Stimulated activated CD8-positive, alpha-beta memory T cell treated with anti-CD3 and anti-CD28 coated beads, Interleukin-15, amount 100 ng/mL, for 4 hours (primary cell): ENCODE measurements around the gene ADAMTSL3.
"Not testable (repeated sequence)": the region's sequence is repeated elsewhere in the genome, so short reads cannot be mapped to it uniquely, and the experiment has no call there.

Source experiments
- DNase-seq, 2 donors: peaks; one replicate each; pipeline ENCODE4 v3.0.0-alpha.2; 2020; ENCODE audit warnings: low read depth in 2 of 2

The ADAMTSL3 gene

DNA sequence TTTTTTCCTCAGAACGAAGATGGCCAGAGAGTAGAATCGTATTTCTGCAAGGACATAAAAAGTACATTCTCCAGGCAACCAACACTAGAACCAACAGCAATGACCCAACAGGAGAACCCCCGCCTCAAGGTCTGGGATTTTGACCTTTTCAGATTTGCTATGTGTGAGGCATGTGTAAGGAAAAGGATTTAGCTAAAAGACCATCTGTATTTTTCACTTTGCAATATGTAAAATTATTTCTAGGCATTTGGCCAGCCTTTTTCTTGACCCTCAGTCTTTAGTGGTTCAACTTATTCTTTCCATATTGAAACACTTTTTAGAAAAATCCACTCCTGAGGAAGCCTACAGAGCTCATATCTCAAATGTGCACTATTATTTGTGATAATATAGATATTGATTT, 362.4 kb downstream of the ADAMTSL3 start:
- no peak for DNase-seq

DNA sequence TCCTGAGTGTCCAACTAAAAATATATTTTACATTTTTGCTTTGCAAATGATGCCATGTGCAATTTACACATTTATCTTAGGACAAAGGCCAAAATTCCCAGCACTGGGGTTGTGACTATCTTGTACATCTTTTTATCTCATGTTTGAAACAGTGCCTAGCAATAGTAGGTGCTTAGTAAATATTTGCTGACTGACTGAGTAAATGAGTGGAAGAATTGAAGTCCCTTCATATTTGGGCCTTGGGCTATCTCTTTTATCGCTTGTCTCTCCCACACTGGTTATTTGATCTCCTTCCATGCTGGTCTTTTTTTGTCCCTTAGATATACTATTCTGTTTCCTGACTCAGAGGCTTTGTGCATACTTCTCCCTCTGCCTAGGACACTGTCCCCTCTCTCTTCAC, 368.6 kb downstream of the ADAMTSL3 start:
- no peak for DNase-seq

DNA sequence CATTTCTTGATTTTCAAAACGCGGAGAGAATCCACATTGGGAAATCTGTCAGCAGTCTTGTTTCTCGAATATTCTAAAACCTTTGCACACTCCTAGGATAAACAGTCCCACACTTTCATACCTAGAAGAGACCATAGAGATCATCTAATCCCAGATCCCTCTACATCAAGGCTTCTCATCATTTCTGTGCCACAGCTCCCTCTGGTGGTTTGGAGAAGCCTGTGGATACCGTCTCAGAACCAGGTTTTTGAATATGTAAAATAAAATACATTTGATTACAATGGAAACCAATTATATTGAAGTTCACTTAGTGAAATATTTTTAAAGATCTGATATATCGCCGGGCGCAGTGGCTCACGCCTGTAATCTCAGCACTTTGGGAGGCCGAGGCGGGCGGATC, 369.7 kb downstream of the ADAMTSL3 start:
- DNase-seq: no peak

DNA sequence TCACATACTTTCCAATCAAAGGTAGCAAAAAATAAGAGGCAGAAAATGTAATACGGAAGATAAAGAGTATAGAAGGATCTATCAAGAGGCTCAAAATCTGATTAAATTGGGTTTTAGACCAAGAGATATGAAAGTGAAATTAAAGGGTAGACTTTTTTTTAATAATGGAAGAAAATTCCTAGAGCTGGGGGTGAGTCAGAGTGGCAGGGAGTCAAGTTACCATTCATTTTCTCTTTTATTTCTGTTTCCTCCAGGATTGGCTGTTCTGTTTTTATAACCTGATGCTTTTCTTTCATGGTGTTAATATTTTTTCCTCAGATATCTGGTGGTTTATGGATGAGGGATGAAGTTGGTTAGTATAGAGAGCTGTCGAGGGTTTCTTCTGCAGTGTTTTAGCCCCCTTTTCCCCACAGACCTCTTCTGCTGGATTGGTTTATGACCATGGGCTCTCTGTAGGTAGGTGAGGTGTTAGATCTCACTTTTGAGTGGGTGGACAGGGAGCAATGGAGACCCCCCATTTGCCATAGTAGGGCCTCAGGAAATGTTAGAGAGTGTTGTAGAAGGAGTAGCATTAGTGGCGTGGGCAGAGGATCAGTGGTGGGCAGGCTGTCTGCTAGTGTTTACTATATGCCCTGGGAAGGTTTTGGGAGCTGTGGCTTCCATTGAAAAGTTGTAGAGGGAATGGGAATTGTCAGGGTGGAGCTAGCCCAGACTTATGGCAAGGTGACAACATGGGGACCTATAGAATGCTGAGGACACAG, 380.1 kb downstream of the ADAMTSL3 start:
- DNase-seq: no peak

DNA sequence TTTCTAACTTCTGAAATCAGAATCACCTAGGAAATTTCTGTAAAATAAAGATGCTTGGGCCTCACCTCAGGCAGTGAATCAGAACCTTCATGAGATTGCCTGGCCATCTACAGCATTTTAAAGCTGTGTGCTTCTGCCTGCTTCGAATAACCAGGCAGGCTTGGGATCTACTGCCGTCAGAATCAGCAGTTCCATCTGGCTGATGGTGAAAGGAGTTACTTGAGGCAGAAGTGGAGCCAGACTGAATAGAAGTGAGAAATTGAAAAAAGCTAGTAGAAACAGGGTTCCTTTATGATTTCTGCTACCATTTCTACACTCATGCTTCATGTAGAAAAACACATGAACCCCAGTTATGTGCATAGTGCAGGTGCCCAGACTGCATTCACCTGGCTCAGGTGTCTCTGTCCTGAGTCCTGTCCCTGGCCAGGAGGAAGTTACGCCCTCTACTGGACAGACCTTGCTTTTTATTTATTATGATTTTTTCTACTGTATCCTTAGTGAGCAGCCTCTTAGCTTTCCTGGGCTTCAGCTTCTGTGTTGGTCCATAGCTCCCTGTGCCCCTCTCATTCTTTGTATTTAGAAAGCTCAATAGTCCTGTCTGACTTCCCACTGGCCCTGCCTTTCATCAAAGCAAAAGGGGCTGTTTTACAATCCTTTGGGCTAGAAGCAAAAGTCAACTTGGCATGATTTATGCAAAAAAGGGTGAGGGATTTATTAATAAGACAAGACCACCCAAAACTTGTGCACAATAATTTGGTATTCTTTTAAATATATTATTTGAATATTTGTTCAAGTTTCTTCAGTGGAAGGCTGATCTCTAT, 380.9 kb downstream of the ADAMTSL3 start:
- no peak for DNase-seq

DNA sequence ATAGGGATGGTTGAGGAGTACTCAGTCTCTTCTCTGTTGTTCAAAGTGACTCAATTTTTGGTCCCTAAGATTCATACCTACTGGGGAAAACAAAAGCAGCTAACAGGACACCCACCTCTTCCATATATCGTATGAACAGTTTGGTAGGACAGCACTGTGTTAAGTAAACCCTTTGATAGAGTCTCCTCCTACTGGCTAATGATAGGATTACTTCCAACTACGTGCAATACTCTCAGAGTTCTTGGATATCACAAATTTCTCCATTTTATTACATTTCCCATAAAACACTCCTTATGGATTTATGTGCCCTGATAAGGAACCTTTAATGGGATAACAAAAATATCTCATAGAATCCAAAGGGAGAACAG, 381.5 kb downstream of the ADAMTSL3 start:
- no peak for DNase-seq

DNA sequence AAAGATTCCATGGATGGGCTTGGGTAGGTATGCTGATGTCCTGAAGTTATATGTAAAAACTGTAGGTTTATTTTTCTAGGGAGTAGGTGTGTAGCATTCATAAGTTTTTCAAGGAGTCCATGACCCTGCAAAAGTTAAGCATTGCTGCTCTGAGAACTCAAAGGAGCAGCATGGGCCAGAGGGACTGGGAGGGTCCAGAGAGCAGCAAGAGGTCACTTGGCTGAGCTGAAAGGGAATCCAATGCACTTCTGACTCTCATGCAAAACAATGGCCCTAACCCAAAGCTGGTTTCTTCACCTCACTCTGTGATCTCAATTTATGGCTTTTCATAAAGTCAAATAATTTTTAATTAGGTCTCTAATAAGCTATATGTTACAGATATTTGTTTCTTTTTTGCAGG, 383.4 kb downstream of the ADAMTSL3 start:
- DNase-seq: no peak

DNA sequence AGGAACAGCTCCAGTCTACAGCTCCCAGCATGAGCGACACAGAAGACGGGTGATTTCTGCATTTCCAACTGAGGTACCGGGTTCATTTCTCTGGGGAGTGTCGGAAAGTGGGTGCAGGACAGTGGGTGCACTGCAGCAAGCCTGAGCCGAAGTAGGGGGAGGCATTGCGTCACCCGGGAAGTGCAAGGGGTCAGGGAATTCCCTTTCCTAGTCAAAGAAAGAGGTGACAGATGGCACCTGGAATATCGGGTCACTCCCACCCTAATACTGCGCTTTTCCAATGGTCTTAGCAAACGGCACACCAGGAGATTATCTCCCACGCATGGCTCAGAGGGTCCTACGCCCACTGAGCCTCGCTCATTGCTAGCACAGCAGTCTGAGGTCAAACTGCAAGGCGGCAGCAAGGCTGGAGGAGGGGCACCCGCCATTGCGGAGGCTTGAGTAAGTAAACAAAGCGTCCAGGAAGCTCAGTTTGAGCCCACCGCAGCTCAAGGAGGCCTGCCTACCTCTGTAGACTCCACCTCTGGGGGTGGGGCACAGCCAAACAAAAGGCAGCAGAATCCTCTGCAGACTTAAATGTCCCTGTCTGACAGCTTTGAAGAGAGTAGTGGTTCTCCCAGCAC, 388.6 kb downstream of the ADAMTSL3 start:
- not testable (repeated sequence) for DNase-seq

DNA sequence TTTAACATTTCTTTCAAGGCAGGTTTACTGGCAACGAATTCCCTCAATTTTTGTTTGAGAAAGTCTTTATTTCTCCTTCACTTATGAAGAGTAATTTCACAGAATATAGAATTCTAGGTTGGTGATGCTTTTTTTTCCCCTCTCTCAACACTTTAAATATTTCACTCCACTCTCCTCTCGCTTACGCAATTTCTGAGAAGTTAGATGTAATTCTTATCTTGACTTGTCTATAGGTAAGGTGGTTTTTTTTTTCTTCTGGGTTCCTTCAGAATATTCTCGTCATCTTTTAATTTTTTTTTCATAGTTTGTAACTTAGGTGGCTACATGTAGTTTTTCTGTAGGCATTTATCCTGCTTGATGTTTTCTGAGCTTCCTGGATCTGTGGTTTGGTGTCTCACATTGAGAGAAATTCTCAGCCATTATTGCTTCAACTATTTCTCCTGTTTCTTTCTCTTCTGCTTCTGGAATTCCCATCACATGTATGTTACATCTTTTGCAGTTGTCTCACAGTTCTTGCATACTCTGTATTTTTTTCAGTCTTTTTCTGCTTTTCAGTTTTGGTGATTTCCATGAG, 392.2 kb downstream of the ADAMTSL3 start:
- no peak for DNase-seq

DNA sequence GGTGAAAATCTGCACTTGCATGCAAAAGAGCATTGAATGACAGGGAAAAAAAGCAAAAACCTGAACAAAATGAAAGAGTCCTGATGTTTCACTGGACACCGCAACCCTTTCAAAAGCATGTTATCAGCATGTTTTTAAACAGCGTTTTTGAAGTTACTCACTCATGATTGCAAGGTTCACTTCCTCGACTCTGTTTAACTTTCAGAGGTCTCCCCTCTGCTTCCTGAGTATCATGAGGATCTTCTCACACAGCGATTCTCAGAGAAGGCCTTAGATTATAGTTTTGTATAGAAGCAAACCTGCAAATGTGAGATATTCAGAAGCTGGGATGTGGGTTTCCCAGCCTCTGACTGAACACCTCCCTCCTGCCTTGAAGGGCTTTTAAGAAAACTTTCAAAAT, 395.6 kb downstream of the ADAMTSL3 start:
- not testable (repeated sequence) for DNase-seq

DNA sequence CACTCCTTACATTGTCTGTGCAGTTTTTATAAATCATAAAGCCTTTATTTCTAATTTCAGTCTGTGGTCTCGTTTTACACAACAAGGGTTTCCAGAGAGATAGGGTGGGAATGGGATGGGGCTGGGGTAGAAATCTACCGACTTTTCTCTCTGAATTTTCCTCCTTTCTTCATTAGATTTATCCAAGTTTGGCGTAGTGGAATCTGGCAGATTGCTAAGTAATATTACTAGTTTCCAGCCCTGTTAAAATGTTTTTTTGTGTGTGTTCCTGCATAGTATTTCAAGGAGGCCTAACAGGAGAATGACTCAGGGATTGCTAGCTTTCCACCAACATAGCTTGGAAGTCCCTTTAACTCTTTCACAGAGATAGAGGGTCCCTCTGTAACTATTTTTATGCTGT, 396.2 kb downstream of the ADAMTSL3 start:
- DNase-seq: no peak

DNA sequence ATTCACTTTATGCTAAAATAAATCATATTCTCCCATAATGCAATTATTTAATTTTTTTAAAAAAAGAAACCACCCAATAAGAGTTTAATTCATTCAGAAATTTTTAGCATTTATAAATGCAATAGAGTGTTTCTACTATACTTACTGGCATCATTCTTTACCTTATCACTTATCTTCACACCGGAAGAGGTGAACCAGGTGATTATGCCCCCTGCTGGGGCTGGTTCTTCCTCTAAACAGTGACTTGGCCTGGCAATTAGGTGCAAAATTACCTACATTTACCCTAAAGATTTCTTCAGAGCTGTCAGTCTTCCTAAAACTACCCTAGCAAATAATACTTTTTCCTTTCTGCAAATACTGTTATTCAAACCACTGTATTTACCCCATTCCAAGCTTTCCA, 397.2 kb downstream of the ADAMTSL3 start:
- not testable (repeated sequence) for DNase-seq

DNA sequence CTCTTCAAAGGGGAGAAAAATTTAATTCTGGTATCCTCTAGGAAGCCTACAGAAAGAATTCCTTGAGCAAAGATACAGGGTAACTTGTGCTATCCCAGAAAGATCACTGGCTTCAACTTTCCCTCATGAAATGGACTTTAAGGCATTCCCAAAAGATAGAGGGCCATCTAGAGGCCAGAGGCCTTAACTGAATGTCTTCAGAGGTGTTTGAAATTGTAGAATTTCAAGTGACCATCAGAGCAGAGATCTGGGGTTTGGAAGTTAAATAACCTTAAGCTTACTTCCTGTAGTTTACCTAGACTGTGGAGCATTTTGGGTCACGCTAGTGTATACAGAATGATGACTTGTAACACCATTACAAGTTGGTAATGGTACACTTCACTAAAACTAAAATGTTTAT, 400.6 kb downstream of the ADAMTSL3 start:
- DNase-seq: not testable (repeated sequence)

DNA sequence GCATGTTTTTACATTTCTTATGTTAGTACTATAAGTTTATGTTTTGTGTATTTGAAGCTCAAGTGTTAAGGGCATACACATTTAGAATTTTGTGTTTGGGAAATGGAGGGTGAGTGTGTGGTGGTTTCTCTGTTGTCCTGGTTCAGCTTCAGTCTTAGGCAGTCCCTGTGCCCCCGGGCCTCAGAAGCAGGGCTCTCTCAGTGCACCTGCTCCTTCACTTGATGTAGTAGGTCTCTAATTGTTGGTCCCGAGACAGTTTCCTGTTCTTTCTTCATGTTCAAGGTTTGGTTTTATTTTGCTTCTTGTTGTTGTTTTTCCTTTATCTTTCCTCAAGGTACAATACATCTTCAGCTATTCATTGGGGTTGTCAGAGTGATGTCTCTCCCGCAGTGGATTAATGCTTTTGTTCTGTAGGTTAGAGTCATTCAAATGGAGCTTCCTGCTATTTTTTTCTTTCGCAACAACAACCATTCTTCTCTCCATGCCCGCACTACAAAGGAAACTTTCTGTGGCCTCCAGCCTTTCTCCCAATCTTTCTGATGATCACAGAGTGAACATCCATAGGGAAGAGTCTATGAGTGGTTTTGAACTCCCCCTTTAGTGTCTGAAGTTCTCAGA, 403.9 kb downstream of the ADAMTSL3 start:
- no peak for DNase-seq

DNA sequence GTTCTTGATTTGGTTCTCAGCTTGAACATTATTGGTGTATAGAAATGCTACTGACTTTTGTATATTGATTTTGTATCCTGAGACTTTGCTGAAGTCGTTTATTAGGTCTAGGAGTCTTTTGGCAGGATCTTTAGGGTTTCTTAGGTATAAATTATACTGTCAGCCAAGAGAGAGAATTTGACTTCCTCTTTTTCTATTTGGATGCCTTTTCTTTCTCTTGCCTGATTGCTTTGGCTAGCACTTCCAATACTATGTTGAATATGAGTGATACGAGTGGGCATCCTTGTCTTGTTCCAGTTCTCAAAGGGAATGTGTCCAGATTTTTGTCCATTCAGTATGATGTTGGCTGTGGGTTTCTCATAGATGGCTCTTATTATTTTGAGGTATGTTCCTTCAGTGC, 409.8 kb downstream of the ADAMTSL3 start:
- DNase-seq: not testable (repeated sequence)

DNA sequence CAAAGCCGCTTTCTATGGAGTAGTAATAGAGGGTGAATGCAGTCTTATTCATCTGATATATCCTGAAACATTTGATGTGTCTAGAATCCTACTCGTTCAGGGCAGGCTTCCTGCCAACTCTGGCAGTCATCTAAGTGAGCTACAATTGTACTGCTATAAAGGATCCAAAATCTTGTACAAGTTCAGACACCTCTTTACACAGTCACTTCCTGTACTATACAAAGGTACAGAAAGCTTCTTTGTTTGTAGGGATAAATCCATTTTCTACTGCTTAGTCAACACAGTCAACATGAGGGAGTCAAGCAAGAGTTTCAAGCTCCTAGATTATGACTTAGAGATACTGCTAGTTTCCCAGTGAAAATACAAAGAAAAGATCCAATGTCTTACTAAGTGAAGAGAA, 414.8 kb downstream of the ADAMTSL3 start:
- DNase-seq: not testable (repeated sequence)

DNA sequence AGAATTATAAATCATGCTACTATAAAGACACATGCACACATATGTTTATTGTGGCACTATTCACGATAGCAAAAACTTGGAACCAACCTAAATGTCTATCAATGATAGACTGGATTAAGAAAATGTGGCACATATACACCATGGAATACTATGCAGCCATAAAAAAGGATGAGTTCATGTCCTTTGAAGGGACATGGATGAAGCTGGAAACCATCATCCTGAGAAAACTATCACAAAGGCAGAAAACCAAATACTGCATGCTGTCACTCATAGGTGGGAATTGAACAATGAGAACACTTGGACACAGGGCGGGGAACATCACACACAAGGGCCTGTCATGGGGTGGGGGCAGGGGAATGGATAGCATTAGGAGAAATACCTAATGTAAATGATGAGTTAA, 424.1 kb downstream of the ADAMTSL3 start:
- not testable (repeated sequence) for DNase-seq

DNA sequence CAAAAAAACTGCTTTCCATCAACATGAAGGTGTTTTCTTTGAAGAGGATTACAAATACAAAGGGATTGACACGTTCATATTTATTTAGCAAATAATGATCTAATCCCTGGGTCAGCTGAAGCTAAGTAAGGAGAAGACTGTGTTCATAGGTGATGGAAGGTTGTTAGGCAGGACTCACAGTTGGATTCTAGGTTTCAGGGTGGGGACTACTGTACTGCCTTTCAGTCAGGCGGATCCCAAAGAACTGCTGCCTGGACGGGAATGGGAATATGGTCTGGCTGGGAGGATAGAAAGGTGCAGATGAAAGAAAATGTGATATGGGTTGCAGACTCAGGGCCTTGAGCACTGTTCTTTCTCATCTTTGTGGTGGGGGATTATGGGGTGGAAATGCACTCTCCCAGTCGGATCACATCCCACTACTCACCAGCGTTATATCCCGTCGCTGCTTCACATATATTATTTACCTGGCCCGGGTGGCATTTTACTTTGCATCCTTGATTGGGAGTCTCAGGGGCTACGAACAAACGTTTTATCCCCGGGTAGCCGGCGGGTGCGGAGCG, 425.5 kb downstream of the ADAMTSL3 start:
- DNase-seq: not testable (repeated sequence)

DNA sequence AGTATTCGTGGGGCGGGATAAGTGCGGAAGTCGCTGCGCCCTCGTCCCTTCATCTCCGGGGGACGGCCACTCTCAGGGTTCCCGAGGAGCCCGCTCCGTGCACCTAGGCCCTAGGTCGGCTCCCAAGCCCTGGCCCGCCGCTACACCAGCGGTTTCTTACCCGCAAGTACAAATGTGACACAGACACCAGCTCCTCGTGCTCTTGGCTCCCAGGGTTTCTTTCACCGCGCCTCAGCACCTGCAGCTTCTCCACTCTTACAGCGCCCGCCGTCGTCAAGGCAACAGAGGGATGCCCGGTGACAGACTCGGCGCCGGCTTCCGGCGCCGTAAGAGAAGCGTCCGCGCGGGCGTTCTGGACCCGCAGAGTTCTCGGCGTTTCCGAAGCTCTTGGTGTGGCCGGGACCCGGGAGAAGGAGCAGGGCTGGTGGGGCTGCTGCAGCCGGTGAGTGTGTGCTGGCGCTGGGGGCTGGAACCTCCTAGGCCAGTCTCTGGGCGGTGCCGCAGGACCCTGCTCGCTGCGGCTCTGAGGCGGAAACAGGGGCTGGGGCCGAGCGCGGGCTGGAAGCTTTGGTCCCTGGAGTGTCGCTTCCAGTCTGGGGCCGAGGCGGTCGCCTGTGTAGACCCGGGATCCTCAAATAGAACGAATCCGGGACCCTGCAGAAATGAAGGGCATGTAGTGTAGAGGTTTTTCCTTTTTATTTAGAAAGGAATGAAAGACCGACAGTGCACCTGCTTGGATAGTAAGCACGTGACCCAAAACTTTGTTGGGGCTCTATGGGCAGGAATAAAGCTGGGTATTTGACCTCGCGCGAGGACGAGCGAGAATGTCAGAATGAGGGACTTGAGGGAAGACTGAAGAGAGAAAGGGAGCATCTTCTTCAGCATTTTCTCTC, 426.2 kb downstream of the ADAMTSL3 start:
- DNase-seq: peak in 1 of 2 donors; percentile 3

DNA sequence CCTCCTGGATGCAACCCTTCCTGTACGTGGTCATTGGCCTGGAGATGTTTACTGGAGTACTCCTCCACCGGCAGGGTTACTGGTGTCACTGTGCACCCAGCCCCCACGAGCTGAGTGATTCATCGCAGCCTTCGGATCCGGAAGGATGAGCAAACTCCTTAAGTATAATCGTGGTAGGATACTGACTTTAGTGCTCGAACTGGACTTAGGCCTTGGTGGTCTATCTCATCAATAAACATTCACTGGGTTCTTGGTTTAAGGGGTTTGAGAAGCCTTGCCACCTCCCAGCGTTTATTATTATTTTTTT, 426.8 kb downstream of the ADAMTSL3 start:
- not testable (repeated sequence) for DNase-seq
